GM12891 (cell line): Measurements from ENCODE around the gene INSR.

Source experiments
- PAX5 ChIP-seq: IDR thresholded peaks from 2 replicates; pipeline ENCODE4 v1.6.1; 2011; ENCODE audit warnings: low read length, moderate library complexity, mild to moderate bottlenecking; ENCODE audit not compliant: insufficient read depth, severe bottlenecking
- POLR2A ChIP-seq: IDR thresholded peaks from 2 replicates; pipeline ENCODE4 v1.6.1; 2011; ENCODE audit warnings: low read depth, low read length, control low read depth
- POLR2AphosphoS5 ChIP-seq: IDR thresholded peaks from 2 replicates; pipeline ENCODE4 v1.6.1; 2011; ENCODE audit warnings: low read depth, low read length, control low read depth
- TAF1 ChIP-seq: IDR thresholded peaks from 2 replicates; pipeline ENCODE4 v1.6.1; 2011; ENCODE audit warnings: low read depth, low read length, control low read depth

DNA sequence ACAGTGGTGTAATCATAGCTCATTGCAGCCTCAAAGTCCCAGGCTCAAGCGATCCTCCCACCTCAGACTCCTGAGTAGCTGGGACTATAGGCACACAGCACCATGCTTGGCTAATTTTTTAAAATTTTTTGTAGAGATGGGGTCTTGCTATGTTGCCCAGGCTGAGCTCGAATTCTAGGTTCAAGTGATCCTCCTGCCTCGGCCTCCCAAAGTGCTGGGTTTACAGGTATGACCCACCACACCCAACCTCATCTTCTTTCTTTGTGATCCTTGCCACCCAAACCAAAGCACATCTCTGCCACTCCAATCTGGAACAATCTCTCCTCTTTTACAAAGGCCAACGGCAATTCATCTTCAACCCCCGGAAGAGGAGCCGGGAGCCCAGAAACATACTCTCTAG, 38.6 kb downstream of the INSR start:
- TF ChIP-seq POLR2AphosphoS5, result no peak
- TF ChIP-seq POLR2A, result no peak
- no peak for TF ChIP-seq PAX5
- no peak for TF ChIP-seq TAF1
